Esophagus (tissue), 2 donors: Measurements from ENCODE around the gene EAPP. TPM values are rescaled to one million over a fixed set of nuclear protein-coding genes. Genes with fewer than 3 reads are reported as not detected.
"Not testable (repeated sequence)": the region's sequence is repeated elsewhere in the genome, so short reads cannot be mapped to it uniquely, and the experiment has no call there.

Experiments used
- H3K27ac ChIP-seq, 2 donors: one replicate each; pipeline ENCODE4 v1.5.1; 2013; ENCODE audit warnings: low read depth in 2 of 2, mild to moderate bottlenecking in 2 of 2, inconsistent platforms in 1 of 2, low read length in 1 of 2, moderate library complexity in 1 of 2
- H3K27me3 ChIP-seq, 2 donors: one replicate each; pipeline ENCODE4 v1.6.1; 2013; ENCODE audit warnings: low read length in 2 of 2, control low read depth in 1 of 2, mild to moderate bottlenecking in 1 of 2; ENCODE audit not compliant: insufficient read depth in 2 of 2, control insufficient read depth in 1 of 2
- H3K36me3 ChIP-seq, 2 donors: one replicate each; pipeline ENCODE4 v1.6.1; 2013; ENCODE audit warnings: low read length in 1 of 2; ENCODE audit not compliant: control insufficient read depth in 2 of 2, insufficient read depth in 2 of 2
- H3K4me1 ChIP-seq, 2 donors: one replicate each; pipeline ENCODE4 v1.6.1; 2013; ENCODE audit warnings: low read length in 1 of 2; ENCODE audit not compliant: control insufficient read depth in 2 of 2, insufficient read depth in 2 of 2
- H3K4me3 ChIP-seq, 2 donors: one replicate each; pipeline ENCODE4 v1.5.1; 2013; ENCODE audit warnings: low read length in 2 of 2, mild to moderate bottlenecking in 2 of 2, low read depth in 1 of 2, moderate library complexity in 1 of 2
- H3K9me3 ChIP-seq, 2 donors: one replicate each; pipeline ENCODE4 v1.6.1; 2013; ENCODE audit warnings: mild to moderate bottlenecking in 2 of 2, low read depth in 1 of 2, low read length in 1 of 2, moderate library complexity in 1 of 2; ENCODE audit not compliant: control insufficient read depth in 2 of 2, insufficient read depth in 1 of 2
- WGBS, 2 donors: extraction: QIAGEN DNeasy Blood & Tissue Kit; methylation state at CpG; one replicate each; pipeline ENCODE4 v1.1.7; 2013; 5-methylcytosine and 5-hydroxymethylcytosine counted together
- polyA plus RNA-seq, 2 donors: library from polyadenylated mRNA; stranded (reverse); fragments of 200-250 nt; gene quantifications; one replicate each; pipeline ENCODE4 v1.2.3, GENCODE V29; 2013
- donor health status: healthy with polysubstance abuse.
- donor health status: Bipolar disorder and iron deficiency.

EAPP gene, protein sequence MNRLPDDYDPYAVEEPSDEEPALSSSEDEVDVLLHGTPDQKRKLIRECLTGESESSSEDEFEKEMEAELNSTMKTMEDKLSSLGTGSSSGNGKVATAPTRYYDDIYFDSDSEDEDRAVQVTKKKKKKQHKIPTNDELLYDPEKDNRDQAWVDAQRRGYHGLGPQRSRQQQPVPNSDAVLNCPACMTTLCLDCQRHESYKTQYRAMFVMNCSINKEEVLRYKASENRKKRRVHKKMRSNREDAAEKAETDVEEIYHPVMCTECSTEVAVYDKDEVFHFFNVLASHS
- 10 to 100 TPM; 18.8 to 27.9 TPM for polyA plus RNA-seq

DNA sequence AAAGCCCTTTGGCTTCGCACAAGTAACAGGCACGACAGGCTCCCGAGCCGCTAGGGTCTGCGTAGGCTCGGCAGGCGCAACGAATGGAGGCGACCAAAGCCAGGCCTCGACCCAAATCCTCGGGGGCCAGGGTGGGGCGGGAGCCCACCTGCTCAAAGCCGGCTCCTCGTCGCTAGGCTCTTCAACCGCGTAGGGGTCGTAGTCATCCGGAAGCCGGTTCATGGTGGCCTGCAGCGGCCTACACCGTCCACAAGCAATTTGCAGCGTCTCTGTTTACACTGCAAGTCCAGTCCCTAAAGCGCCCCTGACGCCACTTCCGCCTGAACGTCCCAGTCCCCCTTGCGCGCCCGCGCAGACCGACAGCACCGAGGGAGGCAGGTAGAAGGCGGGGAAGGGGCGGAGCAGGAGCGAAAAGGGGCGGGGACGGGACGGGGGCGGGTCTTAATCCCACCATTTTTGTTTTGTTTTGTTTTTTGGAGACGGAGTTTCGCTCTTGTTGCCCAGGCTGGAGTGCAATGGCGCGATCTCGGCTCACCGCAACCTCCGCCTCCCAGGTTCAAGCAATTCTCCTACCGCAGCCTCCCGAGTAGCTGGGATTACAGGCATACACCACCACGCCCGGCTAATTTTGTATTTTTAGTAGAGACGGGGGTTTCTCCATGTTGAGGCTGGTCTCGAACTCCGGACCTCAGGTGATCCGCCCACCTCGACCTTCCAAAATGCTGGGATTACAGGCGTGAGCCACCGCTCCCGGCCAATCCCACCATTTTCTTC is at the start of gene EAPP:
Gene EAPP, minus strand, starts transcription at position 295 of the 774 bp plus-strand sequence. Its CDS starts 73 bp downstream, at position 222.
- H3K36me3 ChIP-seq: no peaks in the 10 kb centered on the region
- no peaks in the 10 kb centered on the region for H3K27me3 ChIP-seq
- H3K9me3 ChIP-seq: no peaks in the 10 kb centered on the region
- peak within 1 kb of the TSS; percentile 93 to 99 for H3K27ac ChIP-seq
- H3K4me1 ChIP-seq: no peaks in the 10 kb centered on the region
- peak within 1 kb of the TSS; percentile 94 to 95 for H3K4me3 ChIP-seq
- WGBS, 2 donors: 2% methylated on average over 58 to 59 of the region's 59 CpGs

DNA sequence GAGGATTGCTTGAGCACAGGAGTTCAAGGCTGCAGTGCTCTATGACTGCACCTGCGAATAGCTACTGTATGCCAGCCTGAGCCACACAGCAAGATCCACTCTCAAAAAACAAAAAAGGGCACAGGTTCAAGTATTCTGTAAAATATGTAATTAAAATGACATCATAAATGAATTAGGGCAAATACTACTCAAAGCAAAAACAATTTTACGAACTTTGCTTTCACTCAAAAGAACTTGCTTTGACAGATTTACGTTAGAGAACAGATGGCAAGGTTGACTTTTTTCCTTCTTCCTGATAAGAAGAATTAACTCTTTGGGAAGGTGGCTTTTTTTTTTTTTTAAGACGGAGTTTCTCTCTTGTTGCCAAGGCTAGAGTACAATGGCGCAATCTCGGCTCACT is 44.0 kb upstream of the EAPP start:
- H3K4me3 ChIP-seq: no peak overlapping the region
- peaks cover 2 to 19% of the 10 kb centered on the region in 2 donors for H3K36me3 ChIP-seq
- WGBS, 2 donors: 83 to 94% methylated on average over 6 of the region's 6 CpGs
- H3K9me3 ChIP-seq: no peaks in the 10 kb centered on the region
- no peaks in the 10 kb centered on the region for H3K4me1 ChIP-seq
- H3K27me3 ChIP-seq: no peaks in the 10 kb centered on the region
- H3K27ac ChIP-seq: no peak overlapping the region

DNA sequence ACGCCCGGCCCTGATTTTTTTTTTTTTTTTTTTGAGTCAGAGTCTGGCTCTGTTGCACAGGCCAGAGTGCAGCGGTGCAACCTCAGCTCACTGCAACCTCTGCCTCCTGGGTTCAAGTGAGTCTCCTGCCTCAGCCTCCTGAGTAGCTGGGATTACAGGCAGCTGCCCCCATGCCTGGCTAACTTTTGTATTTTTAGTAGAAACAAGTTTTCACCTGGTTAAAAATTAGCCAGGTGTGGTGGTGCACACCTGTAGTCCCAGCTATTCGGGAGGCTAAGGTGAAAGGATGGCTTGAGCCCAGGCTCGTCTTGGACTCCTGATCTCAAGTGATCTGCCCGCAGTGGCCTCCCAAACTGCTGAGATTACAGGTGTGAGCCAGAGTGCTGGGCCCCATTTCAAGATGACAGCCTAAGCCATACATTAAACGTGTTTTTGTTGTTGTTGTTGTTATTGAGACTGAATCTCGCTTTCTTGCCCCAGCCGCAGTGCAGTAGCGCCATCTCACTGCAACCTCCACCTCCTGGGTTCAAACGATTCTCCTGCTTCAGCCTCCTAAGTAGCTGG is 42.7 kb upstream of the EAPP start:
- no peaks in the 10 kb centered on the region for H3K4me1 ChIP-seq
- no peak overlapping the region for H3K4me3 ChIP-seq
- H3K36me3 ChIP-seq: peaks cover 2 to 19% of the 10 kb centered on the region in 2 donors
- no peaks in the 10 kb centered on the region for H3K9me3 ChIP-seq
- WGBS, 2 donors: 97% methylated on average over 9 of the region's 11 CpGs
- H3K27ac ChIP-seq: no peak overlapping the region
- no peaks in the 10 kb centered on the region for H3K27me3 ChIP-seq

DNA sequence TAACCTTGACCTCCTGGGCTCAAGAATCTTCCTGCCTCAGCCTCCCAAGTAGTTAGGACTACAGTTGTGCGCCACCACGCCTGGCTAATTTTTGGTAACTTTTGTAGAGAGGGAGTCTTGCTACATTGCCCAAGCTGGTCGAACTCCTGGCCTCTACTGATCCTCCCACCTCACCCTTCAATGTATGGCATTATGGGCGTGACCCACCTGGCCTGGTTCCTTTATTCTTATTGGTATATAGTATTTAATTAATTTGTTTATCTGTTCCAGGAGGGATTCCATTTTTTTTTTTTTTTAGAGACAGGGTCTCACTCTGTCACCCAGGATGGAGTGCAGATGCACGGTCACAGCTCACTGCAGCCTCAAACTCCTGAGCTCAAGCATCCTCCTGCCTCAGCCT is 40.9 kb upstream of the EAPP start:
- 96 to 98% methylated on average over 5 of the region's 5 CpGs for WGBS, 2 donors
- Histone ChIP-seq H3K27me3 (no peaks in the 10 kb centered on the region), H3K4me1 (no peaks in the 10 kb centered on the region), H3K9me3 (no peaks in the 10 kb centered on the region), H3K27ac (no peak overlapping the region), H3K4me3 (no peak overlapping the region), H3K36me3 (peaks cover 2 to 17% of the 10 kb centered on the region in 2 donors)

DNA sequence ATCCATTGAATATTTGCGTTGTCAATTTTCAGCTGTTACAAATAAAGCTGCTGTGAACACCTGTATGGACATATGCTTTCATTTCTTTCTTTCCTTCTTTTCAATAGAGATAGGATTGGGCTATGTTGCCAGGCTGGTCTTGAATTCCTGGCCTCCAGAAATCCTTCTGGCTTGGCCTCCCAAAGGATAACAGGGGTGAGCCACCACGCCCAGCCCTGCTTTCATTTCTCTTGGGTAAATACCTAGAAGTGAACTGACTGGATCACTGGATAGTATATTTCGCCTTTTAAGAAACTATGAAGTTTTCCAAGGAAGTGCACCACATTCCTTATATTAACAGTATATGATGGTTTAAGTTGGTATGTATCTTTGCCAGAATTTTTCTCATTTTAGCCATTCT is 32.3 kb upstream of the EAPP start:
- H3K36me3 ChIP-seq: peaks cover 0 to 10% of the 10 kb centered on the region in 2 donors
- H3K27ac ChIP-seq: no peak overlapping the region
- no peaks in the 10 kb centered on the region for H3K9me3 ChIP-seq
- no peak overlapping the region for H3K4me3 ChIP-seq
- 92 to 95% methylated on average over 3 of the region's 3 CpGs for WGBS, 2 donors
- no peaks in the 10 kb centered on the region for H3K4me1 ChIP-seq
- no peaks in the 10 kb centered on the region for H3K27me3 ChIP-seq

DNA sequence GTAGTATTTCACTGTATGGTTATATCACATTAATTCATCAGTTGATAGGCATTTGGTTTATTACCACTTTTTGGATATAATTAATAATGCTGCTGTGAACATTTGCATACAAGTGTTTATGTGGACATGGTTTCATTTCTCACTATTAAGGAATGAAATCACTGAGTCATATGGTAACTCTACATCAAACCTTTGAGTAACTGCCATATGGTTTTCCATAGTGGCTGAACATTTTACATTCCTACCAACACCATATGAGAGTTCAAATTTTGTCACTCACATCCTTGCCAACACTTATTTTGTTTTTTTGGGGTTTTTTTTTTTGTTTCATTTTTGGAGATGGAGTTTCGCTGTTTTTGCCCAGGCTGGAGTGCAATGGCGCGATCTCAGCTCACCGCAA is 30.2 kb upstream of the EAPP start:
- no peaks in the 10 kb centered on the region for H3K4me1 ChIP-seq
- 98 to 99% methylated on average over 4 of the region's 4 CpGs for WGBS, 2 donors
- peaks cover 0 to 10% of the 10 kb centered on the region in 2 donors for H3K36me3 ChIP-seq

DNA sequence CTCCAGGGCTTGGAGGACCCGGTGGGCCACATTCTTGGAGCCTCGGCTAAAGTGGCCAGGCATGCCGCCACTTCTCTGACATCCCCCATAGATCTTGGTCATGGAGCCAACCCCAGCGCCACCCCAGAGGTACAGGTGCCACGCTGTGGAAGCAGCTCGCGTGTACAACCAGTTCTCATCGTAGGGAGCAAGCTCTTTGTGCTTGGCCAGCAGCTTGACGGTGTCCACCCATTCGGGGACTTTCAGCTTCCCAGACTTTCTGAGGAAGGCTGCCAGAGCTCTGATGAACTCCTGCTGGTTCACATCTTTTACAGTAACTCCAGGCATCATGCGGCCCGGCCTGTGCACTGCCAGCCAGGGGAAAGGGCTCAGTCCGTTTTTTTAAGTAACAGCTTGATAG is 29.3 kb upstream of the EAPP start:
- no peak overlapping the region for H3K4me3 ChIP-seq
- WGBS, 2 donors: 90 to 92% methylated on average over 13 of the region's 13 CpGs
- H3K9me3 ChIP-seq: no peaks in the 10 kb centered on the region
- H3K27ac ChIP-seq: no peak overlapping the region
- no peaks in the 10 kb centered on the region for H3K27me3 ChIP-seq
- H3K36me3 ChIP-seq: peaks cover 0 to 10% of the 10 kb centered on the region in 2 donors
- H3K4me1 ChIP-seq: no peaks in the 10 kb centered on the region

More for the DNA sequence above, 30.2 kb upstream of the EAPP start:
- no peak overlapping the region for H3K4me3 ChIP-seq
- H3K27me3 ChIP-seq: no peaks in the 10 kb centered on the region
- H3K27ac ChIP-seq: no peak overlapping the region
- H3K9me3 ChIP-seq: no peaks in the 10 kb centered on the region

DNA sequence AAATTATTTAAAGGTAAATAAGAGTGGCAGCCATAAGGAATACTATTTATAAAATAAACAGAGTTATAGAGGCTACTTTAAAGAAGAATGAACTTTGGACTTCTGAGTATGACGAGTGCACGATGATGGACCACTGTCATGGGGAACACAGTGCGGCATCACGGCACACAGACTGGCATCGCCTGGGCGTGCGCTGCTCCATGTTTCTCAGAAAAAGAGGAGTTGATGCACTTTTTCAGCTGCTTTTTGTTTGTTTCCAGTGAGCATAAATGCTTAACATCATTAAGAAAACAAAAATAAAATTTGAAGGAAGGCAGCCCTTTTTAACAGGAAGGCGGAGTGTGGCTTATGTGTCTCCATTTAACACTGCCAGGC is 23.3 kb upstream of the EAPP start:
- Histone ChIP-seq H3K4me1 (no peaks in the 10 kb centered on the region), H3K9me3 (no peaks in the 10 kb centered on the region), H3K4me3 (no peak overlapping the region), H3K27ac (no peak overlapping the region), H3K36me3 (no peaks in the 10 kb centered on the region), H3K27me3 (no peaks in the 10 kb centered on the region)
- WGBS, 2 donors: 88 to 92% methylated on average over 8 of the region's 8 CpGs

DNA sequence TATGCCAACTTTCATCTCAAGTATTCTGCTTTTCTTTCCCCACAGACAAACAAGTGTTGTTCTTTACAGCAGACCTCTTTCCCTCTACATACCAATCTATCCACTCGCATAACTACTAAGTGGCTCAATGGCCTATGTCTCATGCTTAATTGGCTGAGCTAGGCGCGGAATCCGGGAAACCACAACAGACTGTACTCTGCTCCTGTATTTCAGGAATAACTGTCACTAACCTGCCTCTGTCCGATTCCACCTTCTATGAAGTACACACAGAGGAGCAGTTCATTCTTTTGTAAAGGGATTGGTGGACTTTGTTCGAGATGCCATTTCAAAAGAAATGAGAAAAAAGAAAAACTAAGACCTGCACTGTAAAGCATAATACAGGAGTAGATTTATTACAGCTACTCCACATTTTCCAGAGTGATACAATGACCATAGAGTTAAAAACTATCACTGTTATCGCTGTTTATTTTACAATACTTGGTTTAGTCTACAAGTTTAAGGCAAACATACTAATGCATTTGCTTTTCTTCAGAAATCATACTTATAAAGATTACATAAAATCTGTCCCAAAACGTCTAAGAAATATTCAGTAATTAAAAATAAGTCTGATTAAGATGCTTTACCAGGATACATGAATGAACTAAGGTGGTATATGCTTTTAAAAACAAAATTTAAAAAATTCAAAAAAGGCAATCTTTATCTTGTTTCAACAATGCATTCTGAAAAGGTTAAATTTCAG is 22.7 kb upstream of the EAPP start:
- H3K36me3 ChIP-seq, H3K4me1 ChIP-seq, H3K27ac ChIP-seq, H3K27me3 ChIP-seq, H3K4me3 ChIP-seq, H3K9me3 ChIP-seq: not testable (repeated sequence)
- WGBS, 2 donors: 87 to 88% methylated on average over 7 of the region's 8 CpGs
